HuH-7.5 (cell line): ENCODE measurements around the gene GLS.
A peak's percentile ranks its signal among the peaks of the same experiment; 100 is the strongest.
"Not testable (repeated sequence)": the region's sequence is repeated elsewhere in the genome, so short reads cannot be mapped to it uniquely, and the experiment has no call there.

Experiments used
- DNase-seq: peaks from one replicate; pipeline ENCODE4 v3.0.0; 2011; ENCODE audit warnings: low spot score

Gene GLS

DNA sequence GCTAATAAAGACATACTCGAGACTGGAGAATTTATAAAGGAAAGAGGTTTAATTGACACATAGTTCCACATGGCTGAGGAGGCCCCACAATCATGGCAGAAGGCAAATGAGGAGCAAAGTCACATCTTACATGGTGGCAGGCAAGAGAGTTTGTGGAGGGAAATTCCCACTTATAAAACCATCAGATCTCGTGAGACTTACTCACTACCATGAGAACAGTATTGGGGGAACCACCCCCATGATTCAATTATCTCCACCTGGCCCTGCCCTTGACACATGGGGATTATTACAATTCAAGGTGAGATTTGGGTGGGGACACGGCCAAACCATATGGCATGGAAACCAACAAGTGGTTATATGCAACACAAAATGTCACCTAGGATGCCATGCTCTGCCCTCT lies 114.7 kb downstream of the GLS start:
- not testable (repeated sequence) for DNase-seq

DNA sequence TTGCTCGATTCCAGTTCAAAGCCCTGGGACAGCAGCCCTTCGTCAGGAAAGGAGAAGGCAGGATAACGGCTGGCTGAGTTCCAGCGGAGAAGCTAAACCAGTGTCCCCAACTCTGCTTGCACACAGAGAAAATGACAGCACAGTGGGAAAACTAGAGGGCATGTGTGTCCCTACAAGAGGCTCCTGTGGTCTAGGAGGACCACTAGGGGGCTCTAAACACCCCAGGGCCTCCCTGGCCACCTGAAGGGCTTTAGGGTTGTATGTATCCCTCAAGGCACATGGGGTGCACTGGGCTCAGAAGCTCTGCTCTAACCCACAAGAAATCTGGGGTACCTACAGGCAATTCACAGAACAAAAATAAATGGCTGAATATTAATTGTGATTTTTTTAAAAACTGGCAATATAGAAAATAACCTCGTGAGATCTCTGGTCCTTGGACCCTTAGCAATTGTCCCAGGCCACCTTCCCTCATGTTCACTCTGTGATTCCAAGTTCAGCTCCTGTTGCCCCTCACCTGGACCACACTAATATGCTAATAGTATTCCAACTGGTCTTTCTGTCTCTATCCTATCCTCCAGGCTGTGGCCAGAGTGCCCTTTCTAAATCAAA lies 115.8 kb downstream of the GLS start:
- peak; percentile 63 for DNase-seq

DNA sequence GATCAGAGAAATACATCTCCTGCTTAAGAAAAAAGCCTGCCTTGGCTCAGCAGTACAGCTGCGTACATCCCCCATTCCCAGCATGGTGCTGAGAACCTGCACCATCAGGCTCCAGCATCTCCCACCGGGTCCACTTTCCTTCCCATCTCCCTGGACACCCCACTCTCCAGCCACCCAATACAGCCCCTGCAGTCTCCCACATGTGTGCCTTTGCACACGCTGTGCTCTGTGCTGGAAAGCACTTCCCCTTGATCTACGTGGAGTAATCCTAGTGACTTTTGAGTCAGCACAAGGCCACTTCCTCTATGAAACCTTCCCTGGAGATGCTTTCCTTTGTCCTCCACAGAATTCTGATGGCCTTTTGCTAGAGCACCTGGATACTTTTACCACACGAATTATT lies 116.3 kb downstream of the GLS start:
- no peak for DNase-seq

DNA sequence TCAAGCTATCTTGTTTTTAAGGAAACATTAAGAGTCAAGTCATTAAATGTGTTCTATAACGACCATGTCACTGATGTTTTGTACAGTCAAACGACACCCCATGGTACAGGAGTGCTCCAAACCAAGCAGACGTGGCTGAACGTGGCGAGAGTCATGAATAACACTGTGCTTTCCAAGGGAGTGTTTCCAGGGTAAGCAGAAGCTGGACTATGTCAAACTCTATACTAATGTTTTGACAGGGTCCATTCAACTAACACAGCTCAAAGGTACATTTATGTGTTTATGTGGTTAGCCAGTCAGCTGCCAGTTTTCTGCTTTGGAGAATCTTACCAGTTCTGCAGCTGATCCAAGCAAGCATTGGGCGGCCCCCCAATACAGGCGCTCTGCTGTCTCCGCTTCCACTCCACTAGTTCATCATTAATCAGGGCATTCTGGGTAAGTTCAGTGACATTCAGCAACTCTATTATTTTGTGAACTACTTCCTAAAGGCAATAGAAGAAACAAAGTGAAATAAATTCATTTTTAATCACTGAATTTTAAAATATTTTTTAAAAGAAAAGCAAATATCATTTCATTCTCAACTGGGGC lies 117.0 kb downstream of the GLS start:
- DNase-seq: no peak

DNA sequence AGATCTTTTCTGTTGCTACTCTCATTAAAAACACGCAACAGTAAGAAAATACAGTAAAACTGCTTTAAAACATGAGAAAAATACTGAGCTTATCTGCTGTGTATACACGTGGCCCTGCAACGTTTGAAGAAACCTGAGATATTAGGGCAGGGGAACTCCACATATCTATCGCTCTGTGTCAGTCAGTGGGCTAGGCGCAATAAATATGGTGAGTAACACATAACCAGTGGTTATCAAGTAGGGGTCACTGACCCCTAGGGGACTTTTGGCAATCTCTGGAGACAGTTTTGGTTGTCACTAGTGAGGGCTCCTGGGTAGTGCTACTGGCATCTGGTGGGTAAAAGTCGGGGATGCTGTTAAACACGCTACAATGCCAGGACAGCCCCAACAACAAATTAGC lies 118.4 kb downstream of the GLS start:
- no peak for DNase-seq

DNA sequence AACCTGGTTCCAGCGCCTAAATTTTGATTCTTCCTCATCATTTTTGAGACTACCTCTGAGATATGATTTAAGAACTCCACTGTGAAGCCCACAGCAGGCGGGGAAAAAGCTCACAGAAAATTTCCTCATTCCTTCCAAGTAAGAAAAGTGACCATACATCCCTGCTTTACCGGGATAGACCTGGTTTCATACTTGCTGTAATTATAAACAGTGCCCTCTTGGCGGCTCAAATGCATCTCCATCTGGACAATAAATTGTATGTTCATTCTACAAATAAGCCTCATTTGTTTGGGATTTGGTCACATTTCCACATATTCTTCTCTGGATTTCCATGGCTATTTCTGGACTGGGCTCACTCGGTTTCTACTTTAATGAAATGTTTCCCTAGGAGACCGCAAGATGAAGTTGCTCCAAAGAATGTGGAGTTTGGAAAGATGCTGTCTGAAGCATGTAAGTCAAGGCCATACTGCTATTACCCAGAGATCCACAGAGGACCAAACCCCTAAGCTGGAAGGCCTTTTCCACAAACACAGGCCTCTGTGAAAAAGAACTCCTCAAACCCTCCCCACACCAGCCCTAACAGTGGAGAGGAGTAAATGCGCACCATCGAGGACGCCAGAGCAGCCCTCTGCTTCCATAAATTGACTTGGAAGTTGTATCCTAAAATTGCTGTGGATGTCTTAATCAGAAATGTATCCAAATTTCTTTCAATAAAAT lies 119.5 kb downstream of the GLS start:
- DNase-seq: no peak

DNA sequence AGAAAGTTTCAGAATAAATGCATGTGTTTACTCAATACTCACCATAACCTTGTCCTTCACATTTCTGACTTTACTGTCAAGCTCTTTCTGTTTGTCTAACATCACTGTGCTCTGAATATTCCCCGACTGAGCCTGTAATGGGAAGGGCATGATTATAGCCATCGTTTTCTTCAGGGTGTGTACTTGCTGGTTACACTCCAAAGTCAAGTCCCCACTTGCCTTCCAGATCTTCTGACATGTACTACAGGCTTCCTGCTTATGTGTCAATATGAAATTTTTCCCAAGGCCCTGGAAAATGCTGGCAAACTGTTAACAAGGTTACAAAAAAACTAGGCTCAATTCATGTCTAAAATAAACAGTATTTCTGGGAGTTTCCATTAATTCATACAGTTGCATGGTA lies 120.4 kb downstream of the GLS start:
- DNase-seq: no peak

DNA sequence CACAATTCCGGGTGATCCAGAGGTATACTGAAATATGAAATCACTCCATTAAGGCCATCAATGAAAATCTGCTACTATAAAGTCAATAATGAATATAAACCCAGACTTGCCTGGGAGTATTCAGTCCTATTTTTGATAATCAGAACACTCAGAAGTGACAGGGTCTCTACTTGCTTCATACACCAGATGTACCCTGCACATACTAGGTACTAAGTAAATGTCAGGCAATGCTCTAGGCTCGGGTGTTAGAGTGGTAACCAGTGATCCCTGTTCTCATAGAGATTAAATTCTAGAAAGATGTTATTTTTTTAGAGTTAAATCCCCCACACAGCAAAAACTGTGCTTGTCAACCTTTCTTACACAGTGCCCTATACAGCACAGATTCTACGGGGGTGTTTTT lies 121.0 kb downstream of the GLS start:
- DNase-seq: no peak

DNA sequence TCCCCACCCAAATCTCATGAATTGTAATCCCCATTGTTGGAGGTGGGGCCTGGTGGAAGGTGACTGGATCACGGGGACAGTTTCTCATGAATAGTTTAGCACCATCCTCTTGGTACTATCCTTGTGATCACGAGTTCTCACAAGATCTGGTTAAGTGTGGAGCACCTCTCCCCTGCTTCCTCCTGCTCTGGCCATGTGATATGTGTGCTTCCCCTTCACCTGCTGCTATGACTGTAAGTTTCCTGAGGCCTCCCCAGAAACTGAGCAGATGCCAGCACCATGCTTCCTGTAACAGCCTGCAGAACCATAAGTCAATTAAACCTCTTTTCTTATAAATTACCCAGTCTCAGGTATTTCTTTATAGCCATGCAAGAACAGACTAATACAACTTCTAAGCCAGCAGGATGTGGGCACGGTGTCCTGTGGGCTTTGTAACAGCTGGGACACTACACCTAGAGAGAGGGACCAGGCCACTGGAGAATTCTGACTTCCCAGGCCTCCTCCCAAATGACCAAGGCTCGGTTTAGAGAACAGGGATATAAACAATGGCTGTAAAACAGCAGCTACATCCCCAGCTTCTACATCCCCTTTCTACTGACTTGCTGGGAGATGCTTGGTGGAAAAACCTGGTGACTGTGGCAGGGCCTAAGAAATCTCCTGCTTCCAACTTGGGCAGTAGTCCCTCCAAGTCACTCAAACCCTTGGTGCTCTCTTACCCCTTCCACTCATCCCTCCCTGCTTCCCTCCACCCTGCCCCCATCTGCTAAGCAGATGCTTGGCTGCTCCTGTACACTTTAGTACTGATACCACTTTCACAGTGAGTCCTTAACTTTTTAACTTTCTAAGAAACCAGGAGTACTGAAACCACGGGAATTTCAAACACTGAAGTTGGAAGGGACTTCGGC lies 123.0 kb downstream of the GLS start:
- no peak for DNase-seq

DNA sequence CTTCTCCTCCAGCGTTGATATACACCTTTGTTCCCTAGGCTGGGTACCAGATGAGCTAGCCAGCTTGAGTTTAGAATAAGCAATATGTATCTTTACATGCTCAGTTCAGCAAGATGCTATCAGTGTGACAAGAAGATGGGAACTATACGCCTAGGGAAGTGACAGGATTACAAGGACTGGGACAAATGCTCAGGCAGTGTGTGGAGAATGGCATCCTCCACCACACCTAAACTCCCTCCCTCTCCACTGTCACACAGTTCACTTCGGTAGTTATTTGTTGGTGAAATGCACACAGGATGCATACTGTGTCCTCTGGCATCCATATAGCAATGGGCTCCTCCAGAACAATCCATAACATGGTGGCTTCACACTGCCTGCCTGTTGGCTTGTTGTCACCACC lies 125.7 kb downstream of the GLS start:
- DNase-seq: no peak

DNA sequence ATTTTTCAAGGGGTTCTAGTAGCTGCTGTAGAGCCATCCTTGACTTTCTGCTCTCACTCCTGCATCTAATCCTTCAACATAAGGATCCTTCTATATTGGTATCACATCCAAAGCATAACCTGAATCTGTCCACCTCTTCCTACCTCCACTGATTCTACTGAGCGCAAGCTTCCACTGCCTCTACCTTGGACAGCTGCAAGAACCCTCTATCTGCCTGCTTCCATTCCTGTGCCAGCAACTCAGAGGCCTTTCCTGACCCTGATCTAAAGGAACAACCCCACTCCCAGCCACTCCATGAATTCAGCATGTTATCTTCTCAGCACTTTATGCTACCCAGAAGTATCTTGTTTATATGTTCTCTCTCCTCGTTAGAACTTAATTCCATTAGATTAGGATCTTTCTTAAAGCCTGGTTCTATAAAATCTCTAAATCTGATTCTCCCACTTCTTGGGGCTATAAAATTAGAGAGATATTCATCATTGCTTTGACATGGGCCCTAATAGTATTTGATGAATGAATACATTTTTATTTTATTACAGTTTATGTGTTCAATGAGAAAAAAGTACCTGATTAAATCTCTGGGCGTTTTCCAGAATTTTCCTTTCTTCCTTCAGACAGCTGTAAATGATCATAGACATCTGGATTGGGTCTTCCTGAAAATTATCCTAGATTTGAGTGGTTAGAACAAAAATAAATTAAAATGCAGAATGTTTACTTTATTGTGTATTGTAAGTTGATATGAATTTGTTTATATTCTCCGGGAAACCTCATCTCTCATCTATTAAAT lies 126.6 kb downstream of the GLS start:
- no peak for DNase-seq

DNA sequence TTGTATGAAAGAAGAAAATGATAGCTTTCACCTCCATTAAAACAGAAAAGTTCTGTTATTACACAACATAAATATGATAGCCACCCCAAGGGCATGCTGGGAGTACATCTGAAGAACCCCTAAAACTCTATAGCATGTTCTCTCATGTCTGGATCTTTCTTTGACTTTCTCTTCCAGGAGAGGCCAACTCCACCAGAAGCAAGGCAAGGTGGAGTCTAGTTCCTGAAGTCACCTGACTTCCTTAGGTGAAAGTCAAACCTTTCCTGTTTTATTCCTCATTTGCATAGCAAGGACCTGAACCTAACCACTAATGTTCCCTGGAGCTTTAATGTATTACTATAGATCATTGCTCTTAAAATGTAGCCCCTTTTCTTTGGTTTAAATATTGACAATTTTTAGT lies 127.7 kb downstream of the GLS start:
- no peak for DNase-seq

DNA sequence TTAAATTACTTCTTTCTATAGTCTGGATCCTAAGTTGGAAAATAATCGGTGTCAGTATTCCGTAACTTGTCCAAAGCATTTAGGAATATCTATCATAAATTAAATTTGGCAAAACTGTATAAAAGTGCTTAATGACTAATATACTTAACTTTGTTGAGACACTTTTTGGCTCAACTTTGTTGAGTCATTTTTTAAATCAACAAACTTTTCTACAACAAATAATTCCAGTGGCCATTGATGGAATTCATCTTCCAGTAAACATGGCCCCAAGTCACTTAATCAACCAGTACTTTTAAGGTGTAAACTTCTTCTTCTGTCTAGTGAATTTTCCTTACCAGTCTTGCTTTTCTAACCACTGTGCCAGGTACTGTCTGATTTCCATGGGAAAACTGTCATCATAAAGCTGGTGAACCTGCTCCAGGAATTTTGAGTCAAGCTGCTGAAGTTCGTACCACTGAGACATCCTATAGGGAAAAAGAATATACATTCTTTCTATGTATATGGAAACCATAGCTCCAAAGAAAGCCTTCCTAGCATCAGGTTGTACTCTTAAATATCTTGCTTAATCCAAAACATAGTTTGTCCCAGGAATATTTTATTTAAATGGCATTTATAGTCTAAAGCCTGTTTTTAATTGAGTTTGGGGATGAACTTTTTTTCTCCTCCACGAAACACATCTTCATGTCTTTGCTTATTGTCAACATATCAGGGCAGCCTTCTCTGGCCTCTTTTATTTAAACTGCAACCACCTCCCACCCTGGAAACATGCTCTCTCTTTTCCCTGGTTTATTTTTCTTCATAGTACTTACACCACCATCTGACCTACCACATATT lies 129.1 kb downstream of the GLS start:
- DNase-seq: no peak

DNA sequence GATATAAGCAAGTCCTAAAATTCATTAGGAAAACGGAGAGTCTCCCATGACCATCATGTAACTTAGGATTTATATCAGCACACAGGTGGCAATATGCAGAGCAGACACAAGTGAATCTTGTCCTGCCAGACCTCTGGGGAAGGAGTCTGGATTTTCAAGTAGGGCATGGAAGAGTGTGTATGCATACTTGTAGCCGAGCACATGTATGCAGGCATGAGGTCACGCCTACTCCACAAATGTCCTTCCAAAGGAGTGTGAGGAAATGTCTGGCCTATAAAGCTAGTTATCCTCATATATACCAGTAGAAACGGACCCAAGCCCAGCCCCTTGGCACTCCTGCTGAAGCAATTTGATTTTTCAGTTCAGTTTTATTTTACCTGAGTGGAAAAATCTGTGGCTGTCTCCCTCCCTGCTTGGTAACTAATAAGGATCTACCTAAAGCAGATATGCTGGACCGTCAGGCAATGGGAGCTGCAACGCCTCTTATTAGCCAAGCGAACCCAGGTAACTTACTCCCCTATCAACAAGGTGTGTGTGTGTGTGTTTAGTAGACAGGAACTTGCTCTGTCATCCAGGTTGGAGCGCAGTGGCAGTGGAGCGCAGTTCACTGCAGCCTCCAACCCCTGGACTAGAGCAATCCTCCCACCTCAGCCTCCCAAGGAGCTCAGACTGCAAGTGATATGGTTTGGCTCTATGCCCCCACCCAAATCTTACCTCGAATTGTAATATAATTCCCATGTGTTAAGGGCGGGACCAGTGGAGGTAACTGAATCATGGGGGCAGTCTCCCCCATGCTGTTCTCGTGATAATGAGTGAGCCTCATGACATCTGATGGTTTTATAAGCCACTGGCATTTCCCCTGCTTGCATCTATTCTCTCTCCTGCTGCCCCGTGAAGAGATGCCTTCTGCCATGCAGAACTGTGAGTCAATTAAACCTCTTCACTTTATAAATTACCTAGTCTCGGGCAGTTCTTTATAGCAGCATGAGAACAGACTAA lies 130.6 kb downstream of the GLS start:
- no peak for DNase-seq

DNA sequence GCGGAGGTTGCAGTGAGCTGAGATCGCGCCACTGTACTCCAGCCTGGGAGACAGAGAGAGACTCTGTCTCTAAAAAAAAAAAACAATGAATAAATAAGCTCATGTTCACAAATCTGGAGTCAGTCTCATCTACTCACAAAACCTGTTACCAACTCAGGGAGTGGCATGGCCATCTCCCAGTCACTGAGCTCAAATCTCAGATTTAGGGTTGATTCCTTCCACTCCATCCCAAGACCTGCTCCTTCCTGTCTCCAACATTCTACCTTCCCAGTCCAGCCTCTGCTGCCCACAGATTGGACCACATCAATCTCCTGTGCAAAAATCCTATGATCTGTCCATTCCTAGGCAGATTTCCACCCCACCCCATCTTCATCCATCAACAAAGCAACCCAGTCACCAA lies 131.7 kb downstream of the GLS start:
- DNase-seq: no peak

DNA sequence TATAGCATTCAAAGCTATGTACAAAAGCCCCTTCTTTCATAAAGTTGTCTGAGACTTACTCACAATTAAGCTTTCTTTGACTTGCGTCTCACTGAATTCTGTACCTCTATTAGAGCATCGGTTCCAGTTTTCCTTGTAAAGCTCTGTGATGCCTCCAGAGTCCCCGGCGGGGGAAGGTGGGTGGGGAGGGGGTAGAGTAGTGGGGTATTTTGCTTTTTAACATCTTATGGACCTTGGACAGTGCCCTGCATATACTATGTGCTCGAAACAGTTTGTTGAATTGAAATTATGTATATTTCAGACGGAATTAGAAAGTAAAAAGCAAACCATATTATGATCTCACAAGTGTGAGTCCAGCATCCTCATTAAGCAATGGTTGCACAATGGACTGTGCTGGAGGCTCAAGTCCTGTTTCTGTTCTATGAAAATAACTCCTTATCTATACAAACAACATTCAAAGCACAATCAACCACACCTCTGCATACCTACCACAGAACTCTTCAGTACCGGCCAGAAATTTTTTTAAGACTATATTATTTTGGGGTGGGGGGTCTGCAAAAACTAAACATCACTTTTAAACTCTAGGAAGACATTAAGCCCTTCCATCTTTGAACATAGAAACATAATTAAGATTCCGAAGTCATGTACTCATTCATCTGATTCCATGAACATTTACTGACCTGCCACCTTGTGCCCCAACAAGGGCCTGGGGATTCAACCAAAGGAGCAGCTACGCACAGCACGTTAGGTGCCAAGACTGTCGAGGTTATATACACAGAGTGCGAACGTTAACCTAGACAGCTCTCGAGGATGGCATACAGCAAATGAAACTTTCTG lies 132.4 kb downstream of the GLS start:
- peak; percentile 23 for DNase-seq

DNA sequence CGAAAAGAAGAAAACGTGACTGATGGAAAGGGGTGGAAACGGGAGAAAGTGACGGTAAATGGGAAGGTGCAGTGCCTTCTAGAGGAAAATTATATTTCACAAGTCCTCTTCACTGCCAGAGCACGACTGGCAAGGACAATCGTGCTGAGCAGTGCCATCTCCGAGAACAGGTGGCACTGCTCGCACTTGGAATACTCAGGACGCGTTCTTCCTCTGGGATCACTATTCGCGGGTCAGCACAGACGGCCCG lies 133.0 kb downstream of the GLS start:
- DNase-seq: no peak

DNA sequence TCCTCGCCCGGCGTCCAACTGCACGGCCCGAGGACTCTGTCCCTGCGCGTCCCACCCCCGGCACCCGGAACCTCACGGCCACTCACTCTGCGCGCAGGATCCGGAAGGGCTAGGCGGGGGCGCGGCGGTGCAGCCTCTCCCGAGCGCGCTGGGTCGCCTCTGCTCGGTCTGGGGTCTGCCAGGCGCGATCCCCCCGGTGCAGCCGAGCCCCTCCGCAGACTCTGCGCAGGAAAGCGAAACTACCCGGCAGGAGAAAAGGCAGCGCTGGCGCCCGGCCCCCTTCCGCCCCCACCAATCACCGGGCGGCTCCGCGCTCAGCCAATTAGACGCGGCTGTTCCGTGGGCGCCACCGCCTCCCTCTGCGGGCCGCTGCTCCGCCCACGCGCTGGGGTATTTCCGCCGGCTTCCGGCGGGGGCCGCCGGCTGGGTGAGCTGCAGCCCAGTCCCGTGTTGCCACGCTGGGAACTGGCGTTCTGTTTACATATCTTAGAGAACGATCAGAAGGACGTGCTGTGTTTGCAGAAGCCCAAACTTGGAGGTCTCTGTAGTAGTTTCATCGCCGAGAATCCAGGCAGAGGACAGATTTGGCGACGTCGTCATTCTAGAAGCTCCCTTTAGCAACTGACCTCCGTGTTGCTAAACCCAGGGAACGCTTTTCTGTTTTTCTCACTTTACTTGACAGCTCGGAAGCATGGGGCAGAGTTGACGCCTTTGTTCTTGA lies 133.5 kb downstream of the GLS start, which contains the start of gene STAT1:
Gene STAT1, minus strand, starts transcription at position 240 of the 721 bp plus-strand sequence. CDS start 4,168 bp downstream, outside the sequence.
- peak; percentile 89 for DNase-seq
